ENCODE data around the gene KRT83.
"Not testable (repeated sequence)": the region's sequence is repeated elsewhere in the genome, so short reads cannot be mapped to it uniquely, and the experiment has no call there.

Gene KRT83

DNA sequence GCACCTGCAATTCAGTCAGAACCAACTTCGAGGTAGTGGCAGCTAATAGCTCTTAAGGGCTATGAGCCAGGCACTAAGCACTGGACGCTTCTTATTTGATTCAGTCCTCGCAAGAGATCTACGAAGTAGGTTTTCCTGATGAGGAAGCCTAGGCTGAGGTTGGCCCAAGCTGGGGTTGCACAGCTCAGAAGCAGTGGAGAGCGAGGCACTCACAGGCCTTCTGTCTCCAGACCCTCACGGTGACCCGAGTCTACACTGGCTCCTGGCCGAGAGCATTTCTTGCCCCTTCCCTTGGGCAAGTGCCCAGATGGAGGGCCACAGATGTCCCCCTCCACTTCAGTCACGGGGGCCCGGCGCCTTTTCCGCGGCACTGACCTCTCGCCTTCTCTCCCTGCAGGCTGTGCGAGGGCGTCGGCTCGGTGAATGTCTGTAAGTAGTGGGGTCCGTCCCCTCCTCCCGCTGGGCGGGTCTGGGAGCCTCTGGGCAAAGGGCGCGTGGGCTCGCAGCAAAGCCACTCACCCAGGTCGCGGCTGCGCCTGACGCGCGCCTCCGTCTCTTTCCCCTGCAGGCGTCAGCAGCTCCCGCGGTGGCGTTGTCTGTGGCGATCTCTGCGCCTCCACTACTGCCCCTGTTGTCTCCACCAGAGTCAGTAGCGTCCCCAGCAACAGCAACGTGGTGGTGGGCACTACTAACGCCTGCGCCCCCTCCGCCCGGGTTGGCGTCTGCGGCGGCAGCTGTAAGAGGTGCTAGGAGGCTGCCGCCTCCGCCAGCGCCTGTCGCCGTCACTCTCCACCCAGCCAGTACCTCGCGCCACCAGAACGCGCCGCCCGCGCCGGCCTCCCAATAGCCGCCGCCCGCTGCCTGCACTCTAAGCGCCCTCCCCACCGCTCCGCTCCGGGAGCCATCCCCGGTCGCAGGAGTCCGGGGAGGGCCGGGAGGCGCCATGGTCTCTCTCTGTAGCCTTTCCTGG is 13.1 kb downstream of the KRT83 start:
- peak; percentile 67 for DNase-seq

DNA sequence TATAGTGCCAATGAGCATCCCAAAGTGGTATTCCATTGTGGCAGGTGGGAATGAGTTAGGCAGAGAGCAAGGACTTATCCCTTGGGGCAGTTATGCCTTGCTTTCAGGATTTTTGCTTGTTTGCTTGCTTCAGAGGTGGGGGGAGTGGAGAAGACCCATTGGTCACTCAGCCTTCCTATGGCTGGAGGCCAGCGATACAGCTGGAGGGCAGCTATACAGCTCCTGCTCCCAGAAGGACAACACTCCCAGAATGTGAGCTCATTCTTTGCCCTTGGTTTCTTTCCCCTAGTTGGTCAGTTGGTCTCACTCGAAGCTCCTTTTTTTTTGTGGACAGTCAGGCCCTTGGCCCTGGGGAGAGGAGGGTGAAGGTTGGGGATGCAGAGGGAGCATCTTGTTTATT is 14.5 kb downstream of the KRT83 start:
- no peak for DNase-seq

DNA sequence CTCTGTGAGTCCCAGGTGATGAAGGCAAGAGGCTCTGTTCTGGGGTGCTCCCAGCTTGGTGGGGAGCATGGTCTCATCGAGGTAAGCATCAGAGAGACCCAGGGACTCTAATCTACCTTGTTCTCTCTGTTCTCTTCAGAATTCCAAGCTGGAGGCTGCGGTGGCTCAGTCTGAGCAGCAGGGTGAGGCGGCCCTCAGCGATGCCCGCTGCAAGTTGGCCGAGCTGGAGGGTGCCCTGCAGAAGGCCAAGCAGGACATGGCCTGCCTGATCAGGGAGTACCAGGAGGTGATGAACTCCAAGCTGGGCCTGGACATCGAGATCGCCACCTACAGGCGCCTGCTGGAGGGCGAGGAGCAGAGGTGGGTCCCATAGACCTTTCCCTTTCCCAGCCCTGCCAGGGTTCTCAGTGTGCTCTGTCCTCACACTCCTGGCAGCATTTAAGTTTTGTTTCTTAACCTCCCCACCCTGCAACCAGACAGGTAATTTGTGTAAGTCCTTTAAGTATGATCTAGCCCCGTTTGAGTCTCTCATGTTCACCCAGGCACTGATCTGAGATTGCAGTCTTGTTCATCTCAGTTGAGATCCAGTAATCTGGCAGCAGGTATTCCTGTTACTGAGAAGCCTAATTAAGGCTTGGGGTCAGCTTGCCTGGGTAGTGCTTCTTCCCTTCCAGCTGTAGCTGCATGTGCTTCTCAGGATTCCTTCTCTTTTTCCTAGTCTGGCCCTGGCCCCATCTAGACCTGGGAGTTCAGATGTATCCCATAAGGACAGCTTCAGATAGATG is 15.1 kb downstream of the KRT83 start:
- no peak for DNase-seq

GRCh38 chr12:52304941-52305411 is 16.2 kb downstream of the KRT83 start:
- peak; percentile 52 for DNase-seq

DNA sequence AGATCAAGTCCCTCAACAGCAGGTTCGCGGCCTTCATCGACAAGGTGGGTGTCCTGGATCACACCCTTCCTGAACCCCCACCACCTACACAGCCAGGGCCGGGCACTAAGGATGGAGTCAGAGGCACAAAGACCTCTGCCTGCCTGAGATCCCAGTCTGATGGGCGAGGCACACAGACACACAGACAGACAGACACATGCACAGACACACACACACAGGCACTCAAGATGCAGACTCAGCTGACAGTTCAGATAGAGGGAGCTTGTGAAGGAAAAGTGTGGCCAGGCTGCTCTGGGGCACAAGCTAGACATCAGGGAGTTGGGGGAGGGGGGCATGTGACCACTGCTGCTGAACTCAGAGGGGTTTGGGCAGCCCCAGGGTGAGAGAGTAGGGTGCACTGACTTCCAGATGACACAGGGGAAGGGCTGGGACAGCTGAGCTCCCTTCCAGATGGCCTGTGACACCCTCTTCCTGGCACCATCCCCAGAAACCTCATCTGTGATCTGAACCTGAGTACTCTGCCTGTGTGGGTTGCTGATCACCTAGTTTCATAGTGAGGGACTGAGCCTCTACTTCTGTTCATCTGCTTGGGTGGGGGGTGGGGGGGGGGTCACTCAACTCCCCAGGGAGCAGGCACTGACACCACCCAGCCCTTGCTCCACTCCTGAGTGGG is 18.8 kb downstream of the KRT83 start:
- not testable (repeated sequence) for DNase-seq

DNA sequence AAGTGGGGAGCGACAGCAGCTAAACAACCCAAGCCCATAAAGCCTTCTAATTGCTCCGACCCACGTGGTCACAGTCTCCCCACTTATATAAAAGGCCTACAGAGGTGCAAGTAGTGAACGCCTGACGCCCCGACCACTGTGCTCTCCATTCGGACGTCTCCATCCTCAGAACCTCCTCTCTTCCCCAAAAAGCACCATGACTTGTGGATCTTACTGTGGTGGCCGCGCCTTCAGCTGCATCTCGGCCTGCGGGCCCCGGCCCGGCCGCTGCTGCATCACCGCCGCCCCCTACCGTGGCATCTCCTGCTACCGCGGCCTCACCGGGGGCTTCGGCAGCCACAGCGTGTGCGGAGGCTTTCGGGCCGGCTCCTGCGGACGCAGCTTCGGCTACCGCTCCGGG is 19.5 kb downstream of the KRT83 start:
- DNase-seq = not testable (repeated sequence)

DNA sequence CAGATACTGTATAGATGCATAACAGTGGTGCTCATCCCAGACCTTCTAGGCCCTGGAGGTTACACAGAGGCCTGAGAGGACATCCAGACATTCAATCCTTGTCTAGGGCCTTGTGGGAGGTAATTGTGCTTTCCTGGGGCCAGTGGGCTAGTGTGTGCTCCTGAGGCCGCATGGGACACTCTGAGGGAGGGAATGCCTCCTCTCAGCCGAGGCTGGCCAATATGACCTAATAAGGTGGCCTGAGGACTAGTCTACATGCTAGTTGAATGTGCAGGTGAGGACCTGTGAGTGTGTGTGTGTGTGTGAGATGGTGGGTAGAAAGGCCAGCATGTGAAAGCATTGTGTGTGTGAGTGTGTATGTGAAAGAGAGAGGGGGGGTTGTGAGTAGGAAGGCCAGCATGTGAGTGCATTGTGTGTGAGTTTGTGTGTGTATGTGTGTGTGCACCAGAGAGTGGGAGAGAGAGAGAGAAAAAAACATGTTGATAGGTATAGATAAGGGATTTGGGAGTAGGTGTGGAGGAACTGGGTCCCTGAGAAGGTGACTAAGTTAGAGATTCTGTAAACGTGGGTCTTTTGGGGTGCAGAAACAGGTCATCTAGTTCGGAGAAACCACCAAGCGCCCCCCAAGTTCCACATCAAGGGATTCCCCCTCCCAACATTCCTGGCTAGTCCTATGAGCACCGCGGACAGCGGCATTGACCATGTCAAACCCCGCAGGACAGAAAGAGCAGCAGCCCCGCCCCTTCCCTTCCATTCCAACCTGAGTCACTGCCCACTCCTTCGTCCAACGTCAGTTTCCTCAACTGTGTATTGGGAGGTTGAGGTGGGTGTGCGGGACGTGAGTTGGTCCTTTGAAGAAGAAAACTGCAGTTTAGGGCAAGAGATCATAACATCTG is 20.2 kb downstream of the KRT83 start:
- DNase-seq = no peak

- DNase-seq = no peak
Observed at GRCh38 chr12:52298677-52299190, 22.5 kb downstream of the KRT83 start.

GRCh38 chr12:52296572-52297215 is 24.5 kb downstream of the KRT83 start:
- DNase-seq = no peak

GRCh38 chr12:52295663-52296062 is 25.5 kb downstream of the KRT83 start:
- no peak for DNase-seq

GRCh38 chr12:52294803-52295202 is 26.4 kb downstream of the KRT83 start:
- DNase-seq = no peak

GRCh38 chr12:52293926-52294325 is 27.3 kb downstream of the KRT83 start:
- peak; percentile 1 for DNase-seq

GRCh38 chr12:52291267-52291935 is 29.8 kb downstream of the KRT83 start, which contains the start of gene KRT81:
KRT81 (minus strand) TSS chr12:52291534; CDS start chr12:52291465, 69 bp downstream.
- DNase-seq = no peak

DNA sequence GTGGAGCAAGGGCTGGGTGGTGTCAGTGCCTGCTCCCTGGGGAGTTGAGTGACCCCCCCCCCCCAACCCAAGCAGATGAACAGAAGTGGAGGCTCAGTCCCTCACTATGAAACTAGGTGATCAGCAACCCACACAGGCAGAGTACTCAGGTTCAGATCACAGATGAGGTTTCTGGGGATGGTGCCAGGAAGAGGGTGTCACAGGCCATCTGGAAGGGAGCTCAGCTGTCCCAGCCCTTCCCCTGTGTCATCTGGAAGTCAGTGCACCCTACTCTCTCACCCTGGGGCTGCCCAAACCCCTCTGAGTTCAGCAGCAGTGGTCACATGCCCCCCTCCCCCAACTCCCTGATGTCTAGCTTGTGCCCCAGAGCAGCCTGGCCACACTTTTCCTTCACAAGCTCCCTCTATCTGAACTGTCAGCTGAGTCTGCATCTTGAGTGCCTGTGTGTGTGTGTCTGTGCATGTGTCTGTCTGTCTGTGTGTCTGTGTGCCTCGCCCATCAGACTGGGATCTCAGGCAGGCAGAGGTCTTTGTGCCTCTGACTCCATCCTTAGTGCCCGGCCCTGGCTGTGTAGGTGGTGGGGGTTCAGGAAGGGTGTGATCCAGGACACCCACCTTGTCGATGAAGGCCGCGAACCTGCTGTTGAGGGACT is 30.6 kb downstream of the KRT83 start:
- not testable (repeated sequence) for DNase-seq

- DNase-seq = not testable (repeated sequence)
Observed at GRCh38 chr12:52287816-52288805, 33.1 kb downstream of the KRT83 start.

DNA sequence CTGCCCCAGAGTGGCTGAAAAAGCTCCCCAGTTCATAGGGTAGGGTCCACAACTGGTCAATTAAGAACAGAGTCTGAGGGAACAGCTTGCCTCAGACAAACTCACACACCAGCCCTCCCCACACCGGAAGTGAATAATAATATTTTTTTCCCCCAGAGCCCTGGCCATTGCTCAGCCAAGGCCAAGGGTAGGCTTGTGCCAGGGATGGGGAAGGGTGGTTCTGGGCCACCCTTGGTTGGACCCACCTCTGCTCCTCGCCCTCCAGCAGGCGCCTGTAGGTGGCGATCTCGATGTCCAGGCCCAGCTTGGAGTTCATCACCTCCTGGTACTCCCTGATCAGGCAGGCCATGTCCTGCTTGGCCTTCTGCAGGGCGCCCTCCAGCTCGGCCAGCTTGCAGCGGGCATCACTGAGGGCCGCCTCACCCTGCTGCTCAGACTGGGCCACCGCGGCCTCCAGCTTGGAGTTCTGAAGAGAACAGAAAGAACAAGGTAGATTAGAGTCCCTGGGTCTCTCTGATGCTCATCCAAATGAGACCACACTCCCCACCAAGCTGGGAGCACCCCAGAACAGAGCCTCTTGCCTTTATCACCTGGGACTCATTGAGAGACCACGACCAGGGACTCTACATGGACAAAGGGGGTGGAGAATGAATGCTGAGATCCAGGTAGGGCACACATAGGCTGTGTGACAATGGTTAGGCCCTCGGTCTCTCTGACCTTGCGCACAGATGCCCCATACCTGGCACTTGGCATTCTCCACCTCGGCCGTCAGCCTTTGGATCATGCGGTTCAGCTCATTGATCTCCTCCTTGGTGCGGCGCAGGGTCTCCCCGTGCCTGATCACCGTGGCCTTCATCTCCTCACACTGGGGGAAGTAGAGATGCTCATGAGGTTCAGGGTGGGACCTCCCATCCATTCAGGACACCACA is 34.1 kb downstream of the KRT83 start:
- not testable (repeated sequence) for DNase-seq

DNA sequence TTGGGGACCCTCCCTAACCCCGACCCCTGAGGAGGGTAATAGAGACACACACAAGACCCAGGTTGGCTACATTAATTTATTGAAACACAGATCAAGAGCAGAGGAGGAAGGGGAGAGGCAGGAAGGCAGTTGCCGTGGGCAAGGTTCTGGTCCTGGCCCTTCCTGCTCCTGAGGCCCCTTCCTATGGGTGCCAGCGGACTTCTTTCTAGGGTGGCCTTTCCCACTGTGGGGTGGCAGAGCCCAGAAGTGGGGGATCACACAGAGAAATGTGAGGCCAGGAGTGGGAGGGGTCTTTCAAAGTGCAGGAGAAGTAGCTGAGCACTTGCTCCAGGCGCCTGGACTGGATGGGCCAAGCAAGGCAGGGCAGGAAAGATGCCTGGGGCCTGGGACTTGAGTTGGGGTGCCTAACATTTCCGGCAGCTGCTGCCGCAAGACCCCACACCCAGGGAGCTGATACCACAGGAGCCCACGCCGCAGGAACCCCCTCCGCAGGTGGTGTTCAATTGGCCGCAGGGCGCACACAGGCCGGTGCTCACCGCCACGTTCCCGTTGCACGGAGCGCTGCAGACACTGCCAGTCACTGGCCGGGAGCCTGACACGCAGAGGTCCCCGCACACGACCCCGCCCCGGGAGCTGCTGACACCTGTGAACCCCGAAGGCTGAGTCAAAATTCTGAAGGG is 35.2 kb downstream of the KRT83 start:
- DNase-seq = no peak
